ENCODE measurements around the gene CPSF4L.
A peak's percentile ranks its signal among the peaks of the same experiment; 100 is the strongest.

Gene CPSF4L

DNA sequence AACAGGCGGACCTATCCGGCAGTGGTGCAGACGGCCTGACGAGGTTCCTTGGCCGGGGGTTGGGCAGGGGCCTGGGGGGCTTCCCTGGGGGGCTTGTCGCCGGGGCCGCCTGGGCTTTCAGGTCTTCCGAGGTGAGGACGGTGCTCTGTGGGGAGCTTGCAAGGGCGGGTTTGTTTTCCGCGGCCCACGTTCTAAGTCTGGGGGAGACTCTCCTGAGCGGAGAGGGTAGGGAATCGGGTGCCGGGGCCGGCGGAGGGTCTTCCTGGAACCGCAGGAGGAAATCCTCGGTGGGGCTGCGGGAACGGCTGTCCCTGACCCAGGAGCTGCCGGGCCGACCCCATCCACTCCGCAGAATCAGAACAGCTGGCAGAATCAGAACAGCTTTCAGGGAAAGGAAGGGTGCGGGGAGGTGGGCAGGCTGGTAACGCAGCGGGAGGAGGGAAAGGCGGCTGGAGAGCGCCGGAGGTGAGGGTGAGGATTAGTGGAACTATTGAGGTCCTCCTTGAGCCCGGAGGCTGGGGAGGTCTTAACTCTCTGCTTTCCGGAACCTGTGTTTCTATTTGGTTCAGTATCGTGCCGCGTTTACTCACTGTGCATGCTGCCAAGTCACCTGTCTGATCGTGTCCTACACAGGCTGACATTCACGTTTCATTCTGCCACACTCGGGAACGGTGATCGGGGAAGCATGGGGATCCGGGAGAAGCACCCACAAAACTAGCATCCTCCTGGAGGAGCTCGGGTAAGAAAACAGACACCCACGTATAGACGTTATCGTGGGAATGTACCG lies 28.9 kb downstream of the CPSF4L start:
- no peak for DNase-seq (ENCODE audit: low read depth in 2 of 2, low spot score in 1 of 2)

DNA sequence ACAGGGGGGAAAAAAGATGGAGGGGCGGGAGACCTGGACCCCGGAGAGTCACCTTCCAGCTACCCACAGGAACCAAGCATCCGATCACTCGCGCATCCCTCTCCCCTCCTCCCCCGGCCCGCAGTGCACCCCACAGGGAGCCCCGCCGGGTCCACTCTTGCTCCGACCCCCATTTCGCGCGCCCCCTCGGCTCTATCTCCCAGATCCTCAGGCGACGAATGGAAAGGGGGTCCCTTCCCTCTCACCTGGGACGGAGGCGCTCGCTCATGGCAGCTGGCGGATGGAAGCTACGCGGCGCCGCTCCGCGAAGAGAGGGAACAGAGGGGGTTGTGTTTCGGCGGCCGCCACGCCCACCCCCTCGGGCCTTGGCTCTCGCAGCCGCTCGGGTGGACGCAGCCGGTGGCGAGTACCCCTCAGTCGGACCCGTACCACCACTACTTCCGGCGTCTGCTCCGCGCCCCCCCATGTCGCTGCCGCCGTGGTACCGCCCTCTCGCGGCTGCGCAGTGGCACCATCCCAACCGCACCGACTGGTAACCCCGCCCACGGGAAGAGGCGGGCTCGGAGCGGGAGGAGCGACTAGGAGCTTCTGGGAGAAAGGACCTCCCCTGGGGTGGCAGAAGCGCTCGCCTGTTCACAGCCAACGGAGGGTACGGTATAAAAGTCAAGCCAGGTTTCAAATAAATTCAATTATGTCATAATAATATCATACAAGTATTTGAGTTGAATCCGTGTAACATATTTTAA lies 29.7 kb downstream of the CPSF4L start:
- peak; percentile 91 to 94 for DNase-seq (ENCODE audit: low read depth in 2 of 2, low spot score in 1 of 2)

DNA sequence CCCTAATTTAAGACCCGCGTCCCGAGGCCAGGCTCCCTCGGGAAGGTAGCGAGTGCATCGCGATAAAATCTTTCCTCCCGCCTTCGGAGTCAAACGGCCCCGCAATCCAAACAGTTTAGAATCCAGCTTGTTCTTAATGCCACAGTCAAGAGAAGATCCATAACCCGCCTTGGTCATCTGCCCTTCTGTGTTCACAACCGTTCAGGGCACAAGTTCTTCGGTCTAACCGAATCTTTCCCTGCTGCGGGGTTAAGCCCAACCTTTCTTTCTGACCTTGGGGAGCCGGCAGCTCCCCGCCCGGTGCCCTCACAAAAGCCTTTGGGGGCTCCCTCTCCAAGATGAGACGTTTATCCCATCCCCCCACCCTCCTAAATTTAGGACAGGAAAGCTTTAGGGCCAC lies 30.3 kb downstream of the CPSF4L start:
- DNase-seq (ENCODE audit: low read depth in 2 of 2, low spot score in 1 of 2), result no peak

DNA sequence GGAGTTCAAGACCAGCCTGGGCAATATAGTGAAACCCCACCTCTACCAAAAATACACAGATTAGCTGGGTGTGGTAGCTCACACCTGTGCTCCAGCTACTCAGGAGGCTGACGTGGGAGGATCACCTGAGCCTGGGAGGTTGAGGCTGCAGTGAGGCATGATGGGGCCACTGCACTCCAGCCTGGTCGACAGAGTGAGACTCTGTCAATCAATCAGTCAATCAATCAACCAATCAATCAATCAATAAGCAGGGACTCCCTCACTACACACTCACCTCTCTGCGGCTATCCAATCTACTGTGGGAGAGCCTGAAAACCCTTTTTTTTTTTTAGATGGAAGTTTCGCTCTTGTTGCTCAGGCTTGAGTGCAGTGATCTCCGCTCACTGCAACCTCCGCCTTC lies 31.6 kb downstream of the CPSF4L start:
- no peak for DNase-seq (ENCODE audit: low read depth in 2 of 2, low spot score in 1 of 2)

DNA sequence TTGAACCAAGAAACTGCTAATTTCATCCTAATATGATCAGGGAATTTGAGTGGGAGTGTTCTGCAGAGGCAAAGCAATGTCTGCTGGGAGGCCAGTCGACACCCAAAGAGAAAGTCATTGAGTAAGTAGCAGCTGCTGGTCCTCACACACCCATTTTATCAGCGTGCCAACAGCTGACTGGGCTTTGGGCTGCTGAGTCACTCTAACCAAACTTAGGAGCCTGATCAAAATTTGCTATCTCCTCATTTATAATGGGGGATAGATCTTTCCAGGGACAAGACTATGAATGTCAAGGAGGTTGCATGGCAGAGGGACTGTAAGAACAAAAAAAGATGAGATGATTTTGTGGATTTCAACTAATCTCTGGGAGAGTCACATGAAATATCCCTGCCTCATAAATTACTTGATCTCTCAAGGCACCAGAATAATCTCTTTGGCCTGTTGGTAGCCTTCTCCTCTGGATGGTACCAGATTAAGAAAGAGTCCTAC lies 32.9 kb downstream of the CPSF4L start:
- no peak for DNase-seq (ENCODE audit: low read depth in 2 of 2, low spot score in 1 of 2)

DNA sequence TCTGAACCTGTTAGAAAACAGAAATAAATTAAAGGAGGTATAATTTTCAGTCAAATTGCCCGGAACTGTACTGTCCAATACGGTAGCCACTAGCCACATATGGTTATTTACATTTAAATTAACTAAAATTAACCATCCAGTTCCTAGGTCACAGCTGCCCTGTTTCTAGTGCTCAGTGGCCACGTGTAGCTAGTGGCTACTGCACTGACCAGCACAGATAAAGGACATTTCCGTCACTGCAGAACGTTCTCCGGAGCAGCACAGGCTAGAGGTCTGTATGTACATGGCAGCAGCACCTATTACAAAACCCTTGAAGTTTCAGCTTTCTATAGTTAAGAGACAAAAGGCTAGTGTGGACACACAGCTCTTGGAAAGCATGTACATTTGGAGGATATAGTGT lies 33.7 kb downstream of the CPSF4L start:
- no peak for DNase-seq (ENCODE audit: low read depth in 2 of 2, low spot score in 1 of 2)

DNA sequence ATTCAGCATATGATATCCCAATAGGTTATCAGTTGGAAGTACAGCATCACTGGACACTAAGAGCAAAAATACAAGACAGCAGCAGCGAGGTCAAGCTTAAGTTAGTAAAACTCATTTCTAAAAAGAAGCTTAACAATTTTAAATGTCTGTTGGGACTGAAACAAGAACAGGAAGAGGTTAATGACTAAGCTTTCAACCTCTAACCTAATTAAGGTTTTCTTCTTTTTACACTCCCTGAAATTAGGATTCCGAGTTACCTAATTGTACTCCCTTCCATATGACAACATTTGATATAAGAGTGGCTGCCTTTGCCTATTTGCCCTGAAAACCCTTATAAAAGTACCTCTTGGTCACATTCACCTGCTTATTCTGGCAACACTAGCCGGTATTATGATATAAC lies 34.3 kb downstream of the CPSF4L start:
- no peak for DNase-seq (ENCODE audit: low read depth in 2 of 2, low spot score in 1 of 2)

DNA sequence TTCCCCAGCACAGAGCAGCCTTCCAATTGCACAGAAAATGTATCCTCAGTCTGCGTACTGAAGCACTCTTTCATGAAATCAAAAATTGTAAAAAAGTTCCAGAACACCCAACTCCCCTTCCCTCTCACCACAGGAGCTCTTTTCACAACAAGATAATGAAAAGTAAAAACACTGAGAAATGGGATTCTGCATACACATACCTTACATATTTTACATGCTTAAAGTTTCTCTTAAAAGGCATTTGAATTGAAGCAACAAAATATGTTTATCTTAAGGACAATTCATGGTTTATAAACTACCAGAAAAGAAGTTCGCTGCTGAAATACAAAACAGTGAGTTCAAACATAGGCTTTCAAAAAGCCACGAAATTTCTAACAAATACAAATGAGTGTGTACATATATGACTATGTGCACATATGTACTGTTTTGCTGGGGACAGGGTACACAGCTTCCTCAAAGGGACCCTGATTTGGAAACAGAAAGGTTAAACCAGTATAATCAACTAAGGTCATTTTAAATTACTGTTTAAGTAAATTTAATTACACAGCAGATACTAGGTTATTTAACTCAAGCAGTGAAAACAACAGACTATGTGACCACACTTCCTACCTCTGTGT lies 35.0 kb downstream of the CPSF4L start:
- DNase-seq (ENCODE audit: low read depth in 2 of 2, low spot score in 1 of 2), result no peak

DNA sequence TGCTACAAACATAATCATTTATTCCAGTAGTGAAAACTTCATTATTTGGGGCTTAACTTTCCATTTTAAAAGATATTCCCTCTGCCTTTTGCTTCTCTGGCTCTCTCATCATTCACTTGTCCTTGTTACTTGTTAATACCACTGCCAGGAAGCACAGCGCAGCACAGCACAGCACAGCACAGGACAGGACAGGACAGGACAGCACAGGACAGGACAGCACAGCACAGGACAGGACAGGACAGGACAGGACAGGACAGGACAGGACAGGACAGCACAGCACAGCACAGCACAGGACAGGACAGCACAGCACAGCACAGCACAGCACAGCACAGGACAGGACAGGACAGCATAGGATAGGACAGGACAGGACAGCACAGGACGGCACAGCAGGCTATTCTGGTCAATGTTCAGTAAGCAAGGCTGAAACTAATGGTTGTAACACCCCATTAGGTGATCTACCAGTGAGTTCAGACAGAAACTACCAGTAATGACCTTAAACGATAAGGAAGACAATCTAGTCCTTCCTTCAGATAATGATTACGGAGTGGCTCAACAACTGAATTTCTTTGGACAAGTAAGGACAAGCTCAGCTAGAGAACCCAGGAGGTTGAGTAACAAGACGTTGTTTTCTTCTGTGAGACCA lies 36.9 kb downstream of the CPSF4L start:
- no peak for DNase-seq (ENCODE audit: low read depth in 2 of 2, low spot score in 1 of 2)

DNA sequence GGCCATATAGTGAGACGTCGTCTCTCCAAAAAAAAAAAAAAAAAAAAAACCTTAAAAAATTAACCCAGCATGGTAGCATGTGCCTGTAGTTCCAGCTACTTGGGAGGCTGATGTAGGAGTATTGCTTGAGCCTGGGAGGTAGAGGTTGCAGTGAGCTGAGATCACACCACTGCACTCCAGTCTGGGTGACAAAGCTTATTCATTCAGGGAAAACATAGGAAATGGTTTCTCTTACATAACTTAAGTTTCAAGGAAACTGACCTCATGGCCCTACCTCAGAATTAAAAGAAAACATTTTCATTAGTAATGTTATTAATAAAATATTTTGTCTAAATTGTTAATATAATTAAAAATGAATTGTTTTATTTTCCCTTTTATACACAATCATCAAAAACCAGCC lies 37.4 kb downstream of the CPSF4L start:
- no peak for DNase-seq (ENCODE audit: low read depth in 2 of 2, low spot score in 1 of 2)

DNA sequence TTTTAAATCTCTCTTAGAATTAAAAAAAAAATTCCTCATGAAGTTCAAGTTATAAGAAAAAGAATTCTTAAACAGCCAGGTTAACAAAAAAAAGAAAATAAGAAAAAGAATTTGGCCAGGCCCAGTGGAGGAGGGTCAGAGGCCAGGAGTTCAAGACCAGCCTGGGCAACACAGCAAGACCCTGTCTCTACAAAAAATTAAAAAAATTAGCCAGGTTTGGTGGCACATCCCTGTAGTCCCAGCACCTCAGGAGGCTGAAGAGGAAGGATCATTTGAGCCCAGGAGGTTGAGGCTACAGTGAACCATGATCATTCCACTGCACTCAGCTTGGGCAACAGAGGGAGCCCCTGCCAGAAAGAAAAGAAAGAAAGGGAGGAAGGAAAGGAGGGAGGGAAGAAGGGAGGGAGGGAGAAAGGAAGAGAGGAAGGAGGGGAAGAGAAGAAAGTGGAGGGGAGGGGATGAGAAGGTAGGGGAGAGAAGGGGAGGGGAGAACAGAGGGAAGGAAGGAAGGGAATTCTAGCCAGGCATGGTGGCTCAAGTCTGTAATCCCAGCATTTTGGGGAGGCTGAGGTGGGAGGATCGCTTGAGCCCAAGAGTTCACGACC lies 38.0 kb downstream of the CPSF4L start:
- no peak for DNase-seq (ENCODE audit: low read depth in 2 of 2, low spot score in 1 of 2)

DNA sequence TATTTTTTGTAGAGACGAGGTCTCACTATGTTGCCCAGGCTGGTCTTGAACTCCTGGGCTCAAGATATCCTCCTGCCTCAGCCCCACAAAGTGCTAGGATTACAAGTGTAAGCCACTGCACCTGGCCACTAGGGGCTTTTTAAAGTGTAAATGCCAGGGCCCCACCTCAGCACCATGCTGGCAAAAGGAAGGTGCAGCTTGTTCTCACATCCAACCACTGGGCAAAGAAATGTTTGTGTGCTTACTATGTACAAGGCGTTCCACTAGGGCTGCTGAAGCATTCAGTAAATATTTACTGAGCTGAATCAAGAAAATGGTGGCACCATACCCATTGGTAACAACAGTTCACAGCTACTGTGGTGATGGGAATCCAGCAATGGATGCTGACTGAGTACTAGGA lies 46.2 kb downstream of the CPSF4L start:
- DNase-seq (ENCODE audit: low read depth in 2 of 2, low spot score in 1 of 2), result no peak

DNA sequence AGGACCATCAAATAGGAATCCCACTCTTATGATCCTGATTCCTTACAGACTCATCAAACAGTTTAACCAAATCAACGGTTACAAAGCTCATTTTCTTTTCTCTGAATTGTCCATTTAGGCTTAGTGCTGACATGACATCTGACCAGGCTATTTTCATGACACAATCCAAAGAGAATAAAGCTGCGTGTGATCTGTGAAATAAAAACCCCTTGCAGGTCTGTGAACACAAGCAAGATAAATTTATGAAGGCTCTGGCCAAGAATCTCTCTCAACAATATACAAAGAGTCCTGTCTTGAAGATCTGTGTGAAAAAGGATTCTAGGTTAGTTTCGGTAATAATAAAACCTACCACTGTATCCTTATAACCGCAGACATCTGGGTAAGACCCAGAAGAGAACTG lies 46.8 kb downstream of the CPSF4L start:
- DNase-seq (ENCODE audit: low read depth in 2 of 2, low spot score in 1 of 2), result no peak

DNA sequence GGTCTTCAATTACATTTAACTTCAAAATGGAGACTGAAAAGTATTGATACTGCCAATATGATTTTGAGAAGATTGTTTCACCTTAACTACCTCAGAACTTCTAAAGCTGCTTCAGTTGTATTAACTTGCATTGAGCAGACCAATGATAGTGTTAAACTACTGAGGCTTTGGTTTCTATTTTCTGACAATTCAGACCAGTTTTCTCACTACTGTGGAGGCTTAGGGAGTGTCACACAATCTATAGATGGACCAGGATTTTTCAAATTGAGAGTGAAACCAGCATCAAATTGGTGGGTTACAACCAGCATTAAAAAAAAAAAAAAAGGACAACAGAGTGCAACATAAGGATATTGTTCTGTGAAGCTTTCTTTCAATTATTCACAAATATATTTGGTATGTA lies 47.7 kb downstream of the CPSF4L start:
- no peak for DNase-seq (ENCODE audit: low read depth in 2 of 2, low spot score in 1 of 2)

DNA sequence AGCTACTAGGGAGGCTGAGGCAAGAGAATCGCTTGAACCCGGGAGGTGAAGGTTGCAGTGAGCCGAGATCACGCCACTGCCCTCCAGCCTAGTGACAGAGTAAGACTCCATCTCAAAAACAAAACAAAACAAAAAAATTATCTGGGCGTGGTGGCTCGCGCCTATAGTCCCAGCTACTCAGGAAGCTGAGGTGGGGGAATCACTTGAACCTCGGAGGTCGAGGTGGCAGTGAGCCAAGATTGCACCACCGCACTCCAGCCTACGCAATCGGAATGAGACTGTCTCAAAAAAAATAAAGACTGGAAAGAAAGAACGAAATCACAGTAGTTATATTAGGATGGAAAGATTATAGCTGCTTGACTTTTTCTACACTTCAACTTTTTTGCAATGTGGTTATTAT lies 49.9 kb downstream of the CPSF4L start:
- DNase-seq (ENCODE audit: low read depth in 2 of 2, low spot score in 1 of 2), result no peak

DNA sequence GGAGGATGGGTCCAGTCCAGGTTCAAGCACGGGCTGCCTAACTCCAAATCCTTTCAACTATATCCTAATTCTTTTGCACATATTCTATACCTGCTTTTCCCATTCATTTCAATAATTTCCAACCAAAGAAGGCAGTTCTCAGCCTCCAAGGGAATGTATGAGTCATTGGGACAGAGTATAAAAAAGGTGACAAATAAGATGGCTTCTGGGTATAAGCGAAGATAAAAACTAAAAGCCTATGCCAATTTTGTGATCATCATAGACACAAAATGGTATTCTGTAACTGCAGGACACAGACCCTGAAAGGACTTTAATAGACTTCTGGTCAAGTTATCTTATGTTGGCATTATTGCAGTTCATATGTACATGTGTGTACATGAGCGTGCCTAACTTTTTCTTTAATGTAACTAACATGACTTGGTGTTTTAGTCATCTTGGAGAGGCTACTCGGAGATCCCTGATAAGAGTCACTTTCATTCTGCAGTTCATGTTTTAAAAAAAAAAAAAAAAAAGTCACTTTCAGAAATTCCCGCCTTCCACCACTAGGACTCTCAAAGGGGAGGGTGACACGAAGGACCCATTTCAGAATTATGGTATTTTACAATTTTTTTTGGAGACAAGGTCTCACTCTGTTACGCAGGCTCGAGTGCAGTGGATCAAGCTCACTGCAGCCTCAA lies 51.5 kb downstream of the CPSF4L start:
- no peak for DNase-seq (ENCODE audit: low read depth in 2 of 2, low spot score in 1 of 2)

DNA sequence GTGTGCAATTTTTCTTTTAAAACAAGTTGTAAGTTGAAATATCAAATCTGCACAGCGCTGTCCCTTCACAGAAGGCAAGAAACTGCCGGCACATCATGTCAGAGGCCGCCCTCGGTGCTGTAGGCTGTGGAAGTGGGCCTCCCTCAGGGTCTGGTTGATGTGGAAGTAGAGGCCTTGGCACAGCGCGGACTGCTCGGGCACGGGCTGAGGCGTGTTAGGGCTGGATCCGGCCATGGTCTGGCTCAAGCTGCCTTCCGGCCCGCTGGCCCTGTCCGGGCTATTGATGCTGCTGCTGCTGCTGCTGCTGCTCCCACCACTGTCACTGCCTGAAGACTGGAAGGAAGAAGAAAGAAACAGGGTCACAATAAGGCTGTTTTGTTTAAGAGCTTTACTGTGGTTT lies 52.2 kb downstream of the CPSF4L start:
- no peak for DNase-seq (ENCODE audit: low read depth in 2 of 2, low spot score in 1 of 2)

DNA sequence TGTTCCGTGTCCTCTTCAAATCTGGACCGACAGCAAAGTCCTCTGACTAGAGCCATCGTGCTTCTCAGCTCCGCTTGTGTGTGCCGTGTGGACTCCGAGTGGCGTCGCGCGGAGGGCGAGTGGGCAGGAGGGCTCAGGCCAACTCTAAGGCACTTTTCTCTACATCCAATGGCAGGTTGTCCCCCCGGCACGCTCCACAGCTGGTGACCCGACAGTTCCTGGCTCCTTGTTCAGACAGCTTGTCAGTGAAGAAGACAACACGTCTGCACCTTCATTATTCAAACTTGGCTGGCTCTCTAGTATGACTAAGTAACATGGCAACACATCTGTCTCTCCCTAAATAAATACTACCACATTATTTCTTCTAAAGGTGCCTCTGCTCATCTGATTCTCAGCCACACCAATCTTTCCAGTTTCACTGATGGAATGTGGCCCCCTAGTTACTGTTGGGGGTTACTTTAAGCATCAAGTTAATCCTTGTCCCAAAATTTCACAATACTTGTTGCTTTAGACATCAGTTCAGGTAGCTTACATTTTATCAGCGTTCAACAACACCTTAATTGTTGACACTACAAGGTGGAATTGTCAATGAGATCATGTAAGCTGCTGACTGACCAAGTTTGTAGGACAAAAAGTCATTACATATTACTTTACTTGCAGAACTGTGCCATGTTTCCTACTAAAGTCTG lies 53.4 kb downstream of the CPSF4L start:
- DNase-seq (ENCODE audit: low read depth in 2 of 2, low spot score in 1 of 2), result no peak

DNA sequence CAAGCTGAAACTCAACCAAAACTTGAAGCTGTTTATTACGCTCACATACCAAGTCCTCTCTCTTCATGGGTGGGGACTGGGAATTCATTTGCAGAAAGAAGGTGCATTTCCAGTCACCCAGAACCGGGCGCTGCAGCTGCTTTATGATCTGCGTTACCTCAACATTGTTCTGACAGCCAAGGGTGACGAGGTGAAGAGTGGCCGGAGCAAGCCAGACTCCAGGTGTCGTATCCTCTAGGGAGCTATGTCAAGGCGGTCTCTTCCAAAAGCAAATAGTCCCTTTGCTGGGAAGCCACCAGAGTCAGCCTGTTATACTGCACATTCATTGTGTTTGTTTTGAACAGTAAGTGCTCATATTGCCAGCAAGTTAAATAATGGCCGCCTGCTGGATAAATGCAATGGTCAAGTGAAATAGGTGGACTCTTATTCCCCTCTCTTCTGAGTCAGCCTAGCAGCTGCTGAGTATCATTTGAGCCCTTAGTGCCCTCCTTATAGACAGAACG lies 56.2 kb downstream of the CPSF4L start:
- no peak for DNase-seq (ENCODE audit: low read depth in 2 of 2, low spot score in 1 of 2)
